Tibial nerve (tissue), 4 donors: ENCODE measurements around the gene FEM1B.

Experiments used
- EP300 ChIP-seq, 2 donors: sonication (generic); formaldehyde crosslinking; IDR thresholded peaks; one replicate each; pipeline ENCODE4 v1.6.1; 2017; ENCODE audit warnings: antibody characterized with exemption in 2 of 2, mild to moderate bottlenecking in 1 of 2
- POLR2A ChIP-seq, 2 donors: fragments of 450-650 bp; IDR thresholded peaks; one replicate each; pipeline ENCODE4 v1.6.1; 2017; ENCODE audit warnings: antibody characterized with exemption in 2 of 2, mild to moderate bottlenecking in 2 of 2, moderate library complexity in 2 of 2
- TF ChIP-seq, protein P1 (sequence below), 5 experiments: fragments of 200-600 bp in 3 of 5; fragments of 450-650 bp in 2 of 5; sonication (generic) in 3 of 5; IDR thresholded peaks; one replicate each; pipeline ENCODE4 v1.5.1; 2016 to 2019; ENCODE audit warnings: antibody characterized with exemption in 5 of 5, mild to moderate bottlenecking in 3 of 5, moderate library complexity in 2 of 5

DNA sequence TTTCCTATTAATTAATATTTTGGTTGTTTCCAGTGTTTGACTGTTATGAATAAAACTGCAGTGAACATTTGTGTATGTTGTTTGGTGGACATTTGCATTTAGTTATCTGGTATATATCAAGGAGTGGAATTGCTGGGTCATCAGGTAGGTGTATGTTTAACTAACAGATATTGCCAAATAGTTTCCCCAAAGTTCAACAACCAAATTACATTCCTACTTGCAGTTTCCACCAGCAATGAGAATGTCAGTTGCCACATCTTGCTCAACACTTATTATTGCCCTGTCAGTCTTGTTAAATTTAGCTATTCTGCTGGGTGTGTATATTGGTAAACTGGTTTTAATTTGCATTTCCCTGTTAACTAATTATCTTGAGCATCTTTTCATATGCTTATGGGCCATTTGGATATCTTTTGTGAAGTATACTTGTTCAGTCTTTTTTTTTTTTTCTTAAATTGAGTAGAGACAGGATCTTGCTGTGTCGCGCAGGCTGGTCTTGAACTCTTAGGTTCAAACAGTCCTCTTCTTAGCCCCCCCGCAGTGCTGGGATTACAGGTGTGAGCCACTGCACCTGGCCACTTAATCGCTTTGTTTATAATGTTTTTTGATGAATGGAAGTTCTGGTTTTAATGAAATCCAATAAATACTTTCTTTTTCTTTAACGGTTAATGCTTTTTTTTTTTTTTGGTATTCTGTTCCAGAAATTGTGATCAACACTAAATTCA, 7.9 kb downstream of the FEM1B start:
- TF ChIP-seq, protein P1, sequence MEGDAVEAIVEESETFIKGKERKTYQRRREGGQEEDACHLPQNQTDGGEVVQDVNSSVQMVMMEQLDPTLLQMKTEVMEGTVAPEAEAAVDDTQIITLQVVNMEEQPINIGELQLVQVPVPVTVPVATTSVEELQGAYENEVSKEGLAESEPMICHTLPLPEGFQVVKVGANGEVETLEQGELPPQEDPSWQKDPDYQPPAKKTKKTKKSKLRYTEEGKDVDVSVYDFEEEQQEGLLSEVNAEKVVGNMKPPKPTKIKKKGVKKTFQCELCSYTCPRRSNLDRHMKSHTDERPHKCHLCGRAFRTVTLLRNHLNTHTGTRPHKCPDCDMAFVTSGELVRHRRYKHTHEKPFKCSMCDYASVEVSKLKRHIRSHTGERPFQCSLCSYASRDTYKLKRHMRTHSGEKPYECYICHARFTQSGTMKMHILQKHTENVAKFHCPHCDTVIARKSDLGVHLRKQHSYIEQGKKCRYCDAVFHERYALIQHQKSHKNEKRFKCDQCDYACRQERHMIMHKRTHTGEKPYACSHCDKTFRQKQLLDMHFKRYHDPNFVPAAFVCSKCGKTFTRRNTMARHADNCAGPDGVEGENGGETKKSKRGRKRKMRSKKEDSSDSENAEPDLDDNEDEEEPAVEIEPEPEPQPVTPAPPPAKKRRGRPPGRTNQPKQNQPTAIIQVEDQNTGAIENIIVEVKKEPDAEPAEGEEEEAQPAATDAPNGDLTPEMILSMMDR (IDR thresholded peaks at IDR 0.05): no peak
- no peak for TF ChIP-seq POLR2A (IDR thresholded peaks at IDR 0.05)
- TF ChIP-seq EP300 (IDR thresholded peaks at IDR 0.05): peak in 1 of 2 donors; percentile 14
